K562 (cell line): Measurements from ENCODE around the gene MRGPRF. TPM values are rescaled to one million over a fixed set of nuclear protein-coding genes. Genes with fewer than 3 reads are reported as not detected.

ENCODE experiments used
- PBX2 ChIP-seq, 2 experiments: IDR thresholded peaks in 1 of 2; conservative IDR thresholded peaks in 1 of 2; 2 replicates each; pipeline ENCODE4 v1.6.1; 2016; ENCODE audit warnings: low read depth in 2 of 2, mild to moderate bottlenecking in 1 of 2, missing compliant biosample characterization in 1 of 2, missing genetic modification characterization in 1 of 2, moderate library complexity in 1 of 2
- PRDM10 ChIP-seq: fragments of 450-650 bp; IDR thresholded peaks from 2 replicates; pipeline ENCODE4 v1.6.1; 2018; ENCODE audit not compliant: partially characterized antibody
- polyA plus RNA-seq, 8 experiments: library from polyadenylated mRNA; depleted of rRNA in 4 of 8; stranded (reverse) in 5 of 8; unstranded in 3 of 8; fragments of >200 nt; fragmentation: Nextera tagmentation in 2 of 8; fragmentation: Illumina TruSeq in 1 of 8; extraction: Ambion mirVana in 2 of 8; extraction: Trizol in 1 of 8; gene quantifications; 2 replicates each; pipeline versions ENCODE4 v1.2.1 to v1.2.3, GENCODE V29; 2011 to 2014; ENCODE audit warnings: inconsistent platforms in 1 of 8, missing spikeins in 1 of 8
- total RNA-seq, 7 experiments: library from RNA; depleted of rRNA in 6 of 7; stranded (reverse); fragments of >200 nt in 6 of 7; fragmentation: Illumina TruSeq in 2 of 7; extraction: Trizol in 2 of 7; gene quantifications; 2 replicates each; pipeline versions ENCODE4 v1.2.1 to v1.2.3, GENCODE V29; 2011 to 2021; ENCODE audit warnings: low replicate concordance in 1 of 7

Gene MRGPRF
- total and polyA plus RNA-seq, 9 of the 15 experiments (the other 6 are each of a cell fraction or from before 2014, with no cell fraction given): not detected

GRCh38 chr11:69048031-69048693 is 35.1 kb upstream of the MRGPRF start (continued):
- TF ChIP-seq PRDM10 (no peak), PBX2 (CRISPR knock-in tag; IDR thresholded peaks at IDR 0.05; ENCODE audit: low read depth) (no peak), PBX2 (tag; conservative IDR thresholded peaks at IDR 0.05; ENCODE audit: low read depth) (no peak)
